GM10248 (cell line): ENCODE results near the gene ACBD6.
"Not testable (repeated sequence)": the region's sequence is repeated elsewhere in the genome, so short reads cannot be mapped to it uniquely, and the experiment has no call there.

Source experiments
- CTCF ChIA-PET: fragments of 300-600 bp; sonication (Branson Sonifier 250); formaldehyde crosslinking; extraction: SDS; loops from one replicate; lab custom pipeline; 2021; ENCODE audit warnings: antibody characterized with exemption; lab: Yijun Ruan, JAX
- POLR2A ChIA-PET: fragments of 350-650 bp; sonication (Branson Sonifier 250); formaldehyde crosslinking; extraction: SDS; loops from one replicate; lab custom pipeline; 2020; ENCODE audit warnings: antibody characterized with exemption; lab: Yijun Ruan, JAX
- DNase-seq: peaks from one replicate; pipeline ENCODE4 v3.0.0; 2012; ENCODE audit errors: extremely low spot score
- TF ChIP-seq, protein P1 (sequence below): IDR thresholded peaks from 2 replicates; pipeline ENCODE4 v1.5.1; 2012; ENCODE audit warnings: mild to moderate bottlenecking, low read depth; ENCODE audit errors: extremely low read depth, missing control alignments, control extremely low read depth

ACBD6 gene

DNA sequence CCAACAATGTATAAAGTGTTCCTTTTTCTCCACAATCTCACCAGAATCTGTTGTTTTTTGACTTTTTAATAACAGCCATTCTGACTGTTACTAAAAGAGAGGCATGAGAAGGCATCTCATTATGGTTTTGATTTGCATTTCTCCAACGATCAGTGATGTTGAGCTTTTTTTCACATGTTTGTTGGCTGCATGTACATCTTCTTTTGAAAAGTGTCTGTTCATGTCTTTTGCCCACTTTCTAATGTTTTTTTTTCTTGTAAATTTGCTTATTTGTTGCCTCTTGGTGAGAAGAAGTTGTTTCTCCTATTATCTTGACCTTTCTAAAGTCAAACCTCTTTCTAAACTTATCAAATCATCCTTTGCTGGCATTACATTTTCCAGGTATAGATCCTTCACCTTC lies 80.8 kb downstream of the ACBD6 start:
- ChIA-PET CTCF (interaction anchor here (1.2 to 1.3 kb wide), 2 partner anchors 13 to 17 kb away, joined by 3 read pairs; no protein-coding TSS in a partner anchor), POLR2A (no interaction called here)
- TF ChIP-seq, protein P1, sequence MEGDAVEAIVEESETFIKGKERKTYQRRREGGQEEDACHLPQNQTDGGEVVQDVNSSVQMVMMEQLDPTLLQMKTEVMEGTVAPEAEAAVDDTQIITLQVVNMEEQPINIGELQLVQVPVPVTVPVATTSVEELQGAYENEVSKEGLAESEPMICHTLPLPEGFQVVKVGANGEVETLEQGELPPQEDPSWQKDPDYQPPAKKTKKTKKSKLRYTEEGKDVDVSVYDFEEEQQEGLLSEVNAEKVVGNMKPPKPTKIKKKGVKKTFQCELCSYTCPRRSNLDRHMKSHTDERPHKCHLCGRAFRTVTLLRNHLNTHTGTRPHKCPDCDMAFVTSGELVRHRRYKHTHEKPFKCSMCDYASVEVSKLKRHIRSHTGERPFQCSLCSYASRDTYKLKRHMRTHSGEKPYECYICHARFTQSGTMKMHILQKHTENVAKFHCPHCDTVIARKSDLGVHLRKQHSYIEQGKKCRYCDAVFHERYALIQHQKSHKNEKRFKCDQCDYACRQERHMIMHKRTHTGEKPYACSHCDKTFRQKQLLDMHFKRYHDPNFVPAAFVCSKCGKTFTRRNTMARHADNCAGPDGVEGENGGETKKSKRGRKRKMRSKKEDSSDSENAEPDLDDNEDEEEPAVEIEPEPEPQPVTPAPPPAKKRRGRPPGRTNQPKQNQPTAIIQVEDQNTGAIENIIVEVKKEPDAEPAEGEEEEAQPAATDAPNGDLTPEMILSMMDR, result no peak
- DNase-seq, result no peak

DNA sequence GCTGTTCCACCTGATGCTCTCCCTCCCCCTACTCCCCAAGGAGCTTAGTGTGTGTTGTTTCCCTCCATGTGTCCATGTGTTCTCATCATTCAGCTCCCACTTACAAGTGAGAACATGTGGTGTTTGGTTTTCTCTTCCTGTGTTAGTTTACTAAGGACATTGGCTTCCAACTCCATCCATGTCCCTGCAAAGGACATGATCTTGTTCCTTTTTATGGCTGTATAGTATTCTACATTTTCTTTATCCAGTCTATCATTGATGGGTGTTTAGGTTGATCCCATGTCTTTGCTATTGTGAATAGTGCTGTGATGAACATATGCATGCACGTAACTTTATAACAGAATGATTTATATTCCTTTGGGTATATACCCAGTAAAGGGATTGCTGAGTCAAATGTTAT lies 81.2 kb downstream of the ACBD6 start:
- POLR2A ChIA-PET, DNase-seq: not testable (repeated sequence)
- CTCF ChIA-PET, result interaction anchor here (1.2 to 1.3 kb wide), 2 partner anchors 13 to 18 kb away, joined by 3 read pairs; no protein-coding TSS in a partner anchor

DNA sequence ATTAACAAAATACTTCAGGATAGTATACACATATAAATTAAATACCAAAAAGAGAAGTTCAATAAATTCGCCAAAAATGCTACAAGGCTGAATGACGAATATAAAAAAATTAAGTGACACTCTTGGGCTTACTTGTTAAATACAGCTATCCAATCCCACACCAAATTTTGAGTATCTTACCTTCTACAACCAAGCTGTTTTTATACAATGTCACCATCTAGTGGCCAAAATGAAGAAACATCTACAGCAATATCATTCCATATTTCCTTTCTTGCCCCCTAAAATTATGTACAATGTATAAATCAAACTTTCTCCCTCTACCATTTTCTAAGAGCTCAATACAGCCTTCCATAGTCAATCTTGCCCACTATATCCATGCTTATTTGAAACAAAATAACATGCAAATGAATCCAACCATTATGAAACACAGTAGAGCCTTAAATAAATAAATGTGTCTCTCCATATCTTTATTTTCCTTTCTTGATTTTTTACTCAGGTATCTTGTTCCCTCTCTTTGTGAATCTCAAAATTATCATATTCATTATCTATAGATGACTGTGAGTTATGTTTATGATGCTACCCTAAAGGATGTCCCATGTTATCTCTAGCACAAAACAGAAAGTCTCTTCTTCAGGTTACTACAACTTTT lies 86.3 kb downstream of the ACBD6 start:
- CTCF ChIA-PET, result interaction anchor here (0.9 to 1.5 kb wide), 6 partner anchors 9 to 228 kb away, joined by 3 to 5 read pairs (median 4); no protein-coding TSS in a partner anchor
- peak; percentile 31 for DNase-seq
- TF ChIP-seq, protein P1, result peak; percentile 27
- POLR2A ChIA-PET, result no interaction called here

DNA sequence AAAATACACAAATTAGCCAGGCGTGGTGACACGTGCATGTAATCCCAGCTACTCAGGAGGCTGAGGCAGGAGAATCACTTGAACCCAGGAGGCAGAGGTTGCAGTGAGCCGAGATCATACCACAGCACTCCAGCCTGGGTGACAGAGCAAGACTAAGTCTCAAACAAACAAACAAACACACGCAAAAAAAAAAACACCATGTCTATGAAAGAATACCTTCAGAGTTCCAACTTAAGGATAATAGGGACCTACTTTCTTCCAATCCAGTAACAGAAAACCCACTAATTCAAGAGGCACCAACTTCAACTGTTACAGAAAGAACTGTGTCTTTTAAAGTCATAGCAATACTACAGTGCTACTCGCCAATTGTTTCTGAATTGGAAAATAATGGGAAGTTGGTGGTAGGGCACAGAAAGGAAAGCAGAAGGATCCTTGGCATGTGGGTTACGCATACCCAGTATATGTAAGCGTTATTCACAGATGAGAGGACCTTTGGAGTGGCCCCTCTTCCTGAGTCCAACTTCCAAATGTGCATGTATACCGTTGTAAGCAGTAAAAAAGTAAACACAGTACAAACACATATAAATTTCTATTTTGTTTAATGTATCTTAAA lies 87.0 kb downstream of the ACBD6 start:
- no peak for DNase-seq
- ChIA-PET CTCF (interaction anchor here (0.9 to 1.5 kb wide), 6 partner anchors 8 to 227 kb away, joined by 3 to 5 read pairs (median 4); no protein-coding TSS in a partner anchor), POLR2A (no interaction called here)
- TF ChIP-seq, protein P1, result no peak

DNA sequence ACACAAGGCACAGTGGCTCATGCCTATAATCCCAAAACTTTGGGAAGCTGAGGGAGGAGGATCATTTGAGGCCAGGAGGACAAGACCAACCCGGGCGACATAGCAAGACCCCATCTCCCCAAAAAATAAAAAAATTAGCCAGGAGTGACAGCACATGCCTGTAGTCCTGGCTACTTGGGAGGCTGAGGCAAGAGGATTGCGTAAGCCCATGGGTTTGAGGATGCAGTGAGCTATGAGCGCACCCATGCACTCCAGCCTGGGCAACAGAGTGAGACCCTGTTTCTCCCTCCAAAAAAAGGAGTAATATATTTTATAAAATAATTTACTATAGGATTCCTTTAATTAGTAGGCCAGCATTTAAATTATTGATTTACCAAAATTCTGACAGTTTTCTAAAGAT lies 89.8 kb downstream of the ACBD6 start:
- TF ChIP-seq, protein P1, result no peak
- no peak for DNase-seq
- ChIA-PET POLR2A (no interaction called here), CTCF (interaction anchor here (1.0 to 1.8 kb wide), 3 partner anchors 26 to 103 kb away, joined by 3 to 5 read pairs (median 3); no protein-coding TSS in a partner anchor)

DNA sequence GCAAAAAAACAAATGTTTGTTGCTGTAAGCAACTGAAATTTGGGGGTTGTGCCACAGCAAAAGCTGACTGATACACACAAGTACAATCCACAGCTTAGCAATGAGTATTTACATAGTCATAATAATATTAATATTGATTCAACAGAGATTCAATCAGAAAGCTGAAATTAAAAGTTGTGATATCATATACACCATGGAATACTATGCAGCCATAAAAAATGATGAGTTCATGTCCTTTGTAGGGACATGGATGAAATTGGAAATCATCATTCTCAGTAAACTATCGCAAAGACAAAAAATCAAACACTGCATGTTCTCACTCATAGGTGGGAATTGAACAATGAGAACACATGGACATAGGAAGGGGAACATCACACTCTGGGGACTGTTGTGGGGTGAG lies 94.2 kb downstream of the ACBD6 start:
- DNase-seq, CTCF ChIA-PET, POLR2A ChIA-PET: not testable (repeated sequence)

DNA sequence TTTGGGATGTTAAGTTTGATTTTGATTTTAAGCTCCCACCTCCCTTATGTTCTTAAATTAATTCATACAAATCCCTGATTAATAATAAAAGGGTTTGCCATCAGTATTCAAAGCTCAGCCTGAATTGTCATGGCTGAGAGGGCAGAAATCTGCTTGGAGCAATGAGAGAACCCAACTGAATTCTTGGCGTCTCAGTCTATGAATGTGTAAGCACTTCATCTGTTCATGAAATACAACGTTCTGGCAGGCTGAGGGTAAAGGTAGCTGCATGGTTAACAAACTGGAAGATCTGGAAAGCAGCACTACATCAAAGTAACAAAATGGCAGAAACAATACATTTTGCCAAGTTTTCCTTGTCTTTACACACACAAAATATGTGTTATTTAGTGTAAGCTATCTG lies 95.3 kb downstream of the ACBD6 start:
- TF ChIP-seq, protein P1, result no peak
- CTCF ChIA-PET, result interaction anchor here (0.9 to 1.4 kb wide), 2 partner anchors 9 to 71 kb away, joined by 3 to 4 read pairs; no protein-coding TSS in a partner anchor
- POLR2A ChIA-PET, result no interaction called here
- DNase-seq, result no peak
